Measurements from ENCODE around the gene LZTFL1.

The LZTFL1 gene

DNA sequence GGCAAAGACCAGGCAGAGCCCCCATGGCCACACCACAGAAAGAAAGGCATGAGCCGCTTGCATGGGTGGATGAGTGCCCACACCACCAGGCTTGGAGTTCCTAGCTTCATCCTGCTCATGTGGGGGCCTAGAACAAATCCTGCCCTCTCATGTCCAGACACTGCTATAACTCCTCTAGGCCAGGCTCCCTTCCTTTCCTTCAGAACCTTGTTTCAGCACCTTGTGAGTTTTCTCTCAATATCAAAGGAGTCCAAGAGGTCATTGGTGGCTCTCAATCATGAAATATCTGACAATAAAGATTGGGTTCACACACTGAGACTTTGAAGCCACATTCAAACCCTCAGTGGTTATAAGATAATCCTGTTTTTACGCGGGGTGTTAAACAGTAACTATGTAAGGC lies 58.3 kb downstream of the LZTFL1 start:
- TF ChIP-seq, protein P1, sequence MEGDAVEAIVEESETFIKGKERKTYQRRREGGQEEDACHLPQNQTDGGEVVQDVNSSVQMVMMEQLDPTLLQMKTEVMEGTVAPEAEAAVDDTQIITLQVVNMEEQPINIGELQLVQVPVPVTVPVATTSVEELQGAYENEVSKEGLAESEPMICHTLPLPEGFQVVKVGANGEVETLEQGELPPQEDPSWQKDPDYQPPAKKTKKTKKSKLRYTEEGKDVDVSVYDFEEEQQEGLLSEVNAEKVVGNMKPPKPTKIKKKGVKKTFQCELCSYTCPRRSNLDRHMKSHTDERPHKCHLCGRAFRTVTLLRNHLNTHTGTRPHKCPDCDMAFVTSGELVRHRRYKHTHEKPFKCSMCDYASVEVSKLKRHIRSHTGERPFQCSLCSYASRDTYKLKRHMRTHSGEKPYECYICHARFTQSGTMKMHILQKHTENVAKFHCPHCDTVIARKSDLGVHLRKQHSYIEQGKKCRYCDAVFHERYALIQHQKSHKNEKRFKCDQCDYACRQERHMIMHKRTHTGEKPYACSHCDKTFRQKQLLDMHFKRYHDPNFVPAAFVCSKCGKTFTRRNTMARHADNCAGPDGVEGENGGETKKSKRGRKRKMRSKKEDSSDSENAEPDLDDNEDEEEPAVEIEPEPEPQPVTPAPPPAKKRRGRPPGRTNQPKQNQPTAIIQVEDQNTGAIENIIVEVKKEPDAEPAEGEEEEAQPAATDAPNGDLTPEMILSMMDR (IDR thresholded peaks at IDR 0.05; ENCODE audit: insufficient read depth, low read length, poor library complexity, severe bottlenecking), result no peak
- no peak for TF ChIP-seq EZH2phosphoT487 (conservative IDR thresholded peaks at IDR 0.05; ENCODE audit: low read length)
- no peaks in the 10 kb centered on the region for H3K79me2 ChIP-seq (ENCODE audit: insufficient read depth, low read length)
- no peaks in the 10 kb centered on the region for H4K20me1 ChIP-seq (ENCODE audit: low read depth, low read length)
- H3K9me2 ChIP-seq (replicated peaks; ENCODE audit: insufficient read depth, low read length), result no peaks in the 10 kb centered on the region
- H3K9me3 ChIP-seq (ENCODE audit: insufficient read depth, low read length), result no peaks in the 10 kb centered on the region
- H2AFZ ChIP-seq (ENCODE audit: low read depth, low read length, severe bottlenecking), result no peak overlapping the region
- no peak overlapping the region for H3K9ac ChIP-seq (ENCODE audit: low read length)
- H3K4me2 ChIP-seq (ENCODE audit: low read depth, low read length, poor library complexity, severe bottlenecking), result no peak overlapping the region
- H3K27me3 ChIP-seq (ENCODE audit: low read length), result no peaks in the 10 kb centered on the region
- H3F3A ChIP-seq (ENCODE audit: insufficient read depth), result no peaks in the 10 kb centered on the region
- no peaks in the 10 kb centered on the region for H3K36me3 ChIP-seq (ENCODE audit: low read length)
- H3K4me3 ChIP-seq (ENCODE audit: insufficient read depth, low read length, poor library complexity, severe bottlenecking), result no peak overlapping the region
- no peak overlapping the region for H3K27ac ChIP-seq (ENCODE audit: low read depth, low read length)

DNA sequence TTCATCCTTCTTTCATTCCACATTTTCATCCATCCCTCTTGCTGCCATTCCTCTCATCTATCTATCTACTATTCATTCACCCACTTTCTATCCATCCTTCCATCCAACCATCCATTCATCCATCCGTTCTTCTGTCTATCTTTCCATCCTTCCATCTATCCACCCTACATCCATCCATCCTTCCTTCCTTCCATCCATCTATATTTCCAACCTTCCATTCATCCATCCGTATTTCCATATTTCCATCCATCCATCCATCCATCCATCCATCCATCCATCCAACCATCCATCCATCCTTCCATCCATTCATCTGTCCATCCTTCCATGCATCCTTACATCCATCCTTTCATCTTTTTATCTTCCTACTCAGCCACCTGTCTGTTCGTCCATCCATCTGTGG lies 59.5 kb downstream of the LZTFL1 start:
- H3F3A ChIP-seq (ENCODE audit: insufficient read depth), result no peaks in the 10 kb centered on the region
- H3K36me3 ChIP-seq (ENCODE audit: low read length), result no peaks in the 10 kb centered on the region
- H3K4me3 ChIP-seq (ENCODE audit: insufficient read depth, low read length, poor library complexity, severe bottlenecking), result no peak overlapping the region
- H3K9me3 ChIP-seq (ENCODE audit: insufficient read depth, low read length), result no peaks in the 10 kb centered on the region
- H2AFZ ChIP-seq (ENCODE audit: low read depth, low read length, severe bottlenecking), result no peak overlapping the region
- no peak for TF ChIP-seq EZH2phosphoT487 (conservative IDR thresholded peaks at IDR 0.05; ENCODE audit: low read length)
- TF ChIP-seq, protein P1 (IDR thresholded peaks at IDR 0.05; ENCODE audit: insufficient read depth, low read length, poor library complexity, severe bottlenecking), result no peak
- no peaks in the 10 kb centered on the region for H3K27me3 ChIP-seq (ENCODE audit: low read length)
- H3K79me2 ChIP-seq (ENCODE audit: insufficient read depth, low read length), result no peaks in the 10 kb centered on the region
- no peak overlapping the region for H3K27ac ChIP-seq (ENCODE audit: low read depth, low read length)
- H3K9ac ChIP-seq (ENCODE audit: low read length), result no peak overlapping the region
- no peaks in the 10 kb centered on the region for H3K9me2 ChIP-seq (replicated peaks; ENCODE audit: insufficient read depth, low read length)
- no peaks in the 10 kb centered on the region for H4K20me1 ChIP-seq (ENCODE audit: low read depth, low read length)
- H3K4me2 ChIP-seq (ENCODE audit: low read depth, low read length, poor library complexity, severe bottlenecking), result no peak overlapping the region

DNA sequence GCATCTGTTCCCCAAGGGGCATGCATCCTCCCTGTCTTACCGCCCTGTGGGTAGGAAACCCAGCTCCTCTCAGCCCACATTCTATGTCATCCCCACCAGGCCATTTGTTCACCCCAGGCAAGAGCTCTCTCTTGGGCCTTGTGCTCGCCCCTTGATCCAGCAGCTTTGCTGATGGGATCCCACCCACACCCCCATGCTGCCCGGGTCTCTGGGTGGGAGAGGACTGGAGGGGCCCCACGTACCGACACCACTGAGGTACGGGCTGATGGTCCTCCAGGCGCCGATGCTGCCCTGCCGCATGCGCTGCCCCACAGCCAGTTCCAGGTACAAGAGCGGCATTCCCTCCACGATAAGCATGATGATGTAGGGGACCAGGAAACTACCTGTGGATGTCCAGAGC lies 60.1 kb downstream of the LZTFL1 start:
- Histone ChIP-seq H3K79me2 (ENCODE audit: insufficient read depth, low read length) (no peaks in the 10 kb centered on the region), H3K9ac (ENCODE audit: low read length) (no peak overlapping the region), H3K9me3 (ENCODE audit: insufficient read depth, low read length) (no peaks in the 10 kb centered on the region), H3K4me2 (ENCODE audit: low read depth, low read length, poor library complexity, severe bottlenecking) (no peak overlapping the region), H3K36me3 (ENCODE audit: low read length) (no peaks in the 10 kb centered on the region), H2AFZ (ENCODE audit: low read depth, low read length, severe bottlenecking) (no peak overlapping the region), H3K27me3 (ENCODE audit: low read length) (no peaks in the 10 kb centered on the region), H3F3A (ENCODE audit: insufficient read depth) (no peaks in the 10 kb centered on the region), H4K20me1 (ENCODE audit: low read depth, low read length) (no peaks in the 10 kb centered on the region), H3K27ac (ENCODE audit: low read depth, low read length) (no peak overlapping the region), H3K4me3 (ENCODE audit: insufficient read depth, low read length, poor library complexity, severe bottlenecking) (no peak overlapping the region), H3K9me2 (replicated peaks; ENCODE audit: insufficient read depth, low read length) (no peaks in the 10 kb centered on the region)
- no peak for TF ChIP-seq EZH2phosphoT487 (conservative IDR thresholded peaks at IDR 0.05; ENCODE audit: low read length)
- TF ChIP-seq, protein P1 (IDR thresholded peaks at IDR 0.05; ENCODE audit: insufficient read depth, low read length, poor library complexity, severe bottlenecking), result no peak

All from SU-DHL-6 (cell line).